ENCODE data around the gene SFMBT2.
A peak's percentile ranks its signal among the peaks of the same experiment; 100 is the strongest.

The SFMBT2 gene

GRCh38 chr10:7409045-7409731 is 1.6 kb downstream of the SFMBT2 start:
- DNase-seq (ENCODE audit: low spot score) = no peak
- Histone ChIP-seq H3K27ac (peak overlapping the region in 1 of 2 donors; percentile 62), H3K4me3 (peak overlapping the region; percentile 78)
- TF ChIP-seq CTCF (IDR thresholded peaks at IDR 0.05) = no peak

- Histone ChIP-seq H3K27ac (peak overlapping the region; percentile 16 to 62), H3K4me3 (peak overlapping the region; percentile 78)
- no peak for DNase-seq (ENCODE audit: low spot score)
- TF ChIP-seq CTCF (IDR thresholded peaks at IDR 0.05) = no peak
Observed at GRCh38 chr10:7408291-7409044, 2.4 kb downstream of the SFMBT2 start.

GRCh38 chr10:7407368-7408290 is 3.2 kb downstream of the SFMBT2 start:
- DNase-seq (ENCODE audit: low spot score) = peak; percentile 73
- H3K4me3 ChIP-seq = peak overlapping the region; percentile 78
- no peak for TF ChIP-seq CTCF (IDR thresholded peaks at IDR 0.05)
- peak overlapping the region; percentile 16 to 62 for H3K27ac ChIP-seq

GRCh38 chr10:7406712-7407333 is 4.0 kb downstream of the SFMBT2 start:
- DNase-seq (ENCODE audit: low spot score) = no peak
- Histone ChIP-seq H3K4me3 (peak overlapping the region; percentile 78), H3K27ac (peak overlapping the region in 1 of 2 donors; percentile 62)
- TF ChIP-seq CTCF (IDR thresholded peaks at IDR 0.05) = no peak

GRCh38 chr10:7405637-7406036 is 5.2 kb downstream of the SFMBT2 start:
- H3K4me3 ChIP-seq = no peak overlapping the region
- no peak for TF ChIP-seq CTCF (IDR thresholded peaks at IDR 0.05)
- H3K27ac ChIP-seq = no peak overlapping the region
- no peak for DNase-seq (ENCODE audit: low spot score)

GRCh38 chr10:7403620-7404019 is 7.2 kb downstream of the SFMBT2 start:
- TF ChIP-seq CTCF (IDR thresholded peaks at IDR 0.05) = no peak
- Histone ChIP-seq H3K4me3 (no peak overlapping the region), H3K27ac (no peak overlapping the region)
- DNase-seq (ENCODE audit: low spot score) = no peak

Measured in coronary artery (tissue), 2 donors.